Left cardiac atrium (tissue), 4 donors: ENCODE data around the gene AURKA. TPM values are rescaled to one million over a fixed set of nuclear protein-coding genes. Genes with fewer than 3 reads are reported as not detected.
"Not testable (repeated sequence)": the region's sequence is repeated elsewhere in the genome, so short reads cannot be mapped to it uniquely, and the experiment has no call there.

ENCODE experiments used
- ATAC-seq, 2 donors: fragments of 200-7000 bp; cut with Tn5 transposase; one replicate each; pipeline ENCODE4 v1.9.1; 2020; ENCODE audit warnings: mild to moderate bottlenecking in 2 of 2, moderate library complexity in 2 of 2
- DNase-seq: peaks from one replicate; pipeline ENCODE4 v3.0.0-alpha.2; 2020
- intact Hi-C, 2 donors: fragments of 100-400 bp; cut with DNase I; formaldehyde crosslinking; loops; one replicate each; pipeline versions ENCODE4 v1.14.1 to v1.15.1; 2022 to 2023
- total RNA-seq, 2 donors: library from RNA; stranded (reverse); fragmentation: NEBNext Ultra II Directional; extraction: Animal tissue kit (Norgen Biotek cat#: 25700); gene quantifications; one replicate each; pipeline ENCODE4 v1.2.1, GENCODE V29; 2021
- donor health status: DM: no; HTN: yes; CAD: no.
- donor health status: DM: no; HTN: yes; CAD: no; lungs with severe emphysema.
- donor health status: DM: yes; HTN: yes; CAD: no.
- donor health status: Dilated cardiomyopathy.

The AURKA gene
- total RNA-seq, 2 donors from 2014 or later: 8.9 to 10.3 TPM

DNA sequence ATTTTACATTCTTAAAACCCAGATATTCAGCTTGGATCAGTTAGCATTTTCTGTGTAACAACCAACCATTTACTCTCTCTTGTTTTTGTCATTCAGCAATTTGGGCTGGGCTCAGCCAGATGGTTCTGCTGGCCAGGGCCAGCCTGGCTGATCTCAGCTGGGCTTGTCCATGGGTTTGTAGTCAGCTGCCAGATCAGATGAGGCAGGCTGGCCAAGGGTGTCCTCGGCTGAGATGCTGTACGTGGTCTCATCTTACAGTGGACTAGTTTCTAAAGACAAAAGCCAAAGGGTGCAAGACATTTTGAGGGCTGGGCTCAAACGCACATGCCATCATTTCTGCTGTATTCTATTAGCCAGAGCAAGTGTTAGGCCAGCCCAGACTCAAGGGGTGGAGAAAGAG, 49.2 kb downstream of the AURKA start:
- DNase-seq: no peak
- ATAC-seq: no peak
- intact Hi-C loops: loop anchor here in 1 of 2 donors (10.0 kb wide), 1 partner anchor 138 kb away; no protein-coding TSS in a partner anchor

DNA sequence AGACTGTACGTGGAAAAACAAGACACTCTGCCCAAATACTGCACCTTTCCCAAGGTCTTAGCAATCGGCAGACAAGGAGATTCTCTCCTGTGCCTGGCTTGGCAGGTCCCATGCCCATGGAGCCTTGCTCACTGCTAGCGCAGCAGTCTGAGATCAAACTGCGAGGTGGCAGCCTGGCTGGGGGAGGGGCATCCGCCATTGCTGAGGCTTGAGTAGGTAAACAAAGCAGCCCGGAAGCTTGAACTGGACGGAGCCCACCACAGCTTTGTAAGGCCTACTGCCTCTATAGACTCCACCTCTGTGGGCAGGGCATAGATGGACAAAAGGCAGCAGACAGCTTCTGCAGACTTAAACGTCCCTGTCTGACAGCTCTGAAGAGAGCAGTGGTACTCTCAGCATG, 55.3 kb downstream of the AURKA start:
- not testable (repeated sequence) for ATAC-seq, DNase-seq

DNA sequence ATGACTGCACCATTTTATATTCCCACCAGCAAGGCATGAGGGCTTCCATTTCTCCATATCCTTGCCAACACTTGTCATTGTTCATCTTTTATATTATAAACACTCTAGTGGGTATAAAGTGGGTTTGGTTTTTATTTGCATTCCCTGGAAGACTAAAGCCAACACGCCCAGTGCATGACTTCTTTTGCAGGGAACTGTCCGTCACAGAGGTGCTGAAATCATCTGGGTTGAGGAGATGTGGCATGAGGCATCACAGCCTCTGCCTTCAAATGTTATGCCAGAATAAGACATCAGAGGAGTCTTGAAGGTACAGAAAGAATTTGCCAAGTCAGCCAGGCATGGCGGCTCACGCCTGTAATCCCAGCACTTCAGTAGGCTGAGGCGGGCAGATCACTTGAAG, 63.2 kb downstream of the AURKA start:
- ATAC-seq: no peak
- intact Hi-C loops: no loop called here
- DNase-seq: no peak

More for the DNA sequence above, 55.3 kb downstream of the AURKA start:
- intact Hi-C loops: not testable (repeated sequence)

DNA sequence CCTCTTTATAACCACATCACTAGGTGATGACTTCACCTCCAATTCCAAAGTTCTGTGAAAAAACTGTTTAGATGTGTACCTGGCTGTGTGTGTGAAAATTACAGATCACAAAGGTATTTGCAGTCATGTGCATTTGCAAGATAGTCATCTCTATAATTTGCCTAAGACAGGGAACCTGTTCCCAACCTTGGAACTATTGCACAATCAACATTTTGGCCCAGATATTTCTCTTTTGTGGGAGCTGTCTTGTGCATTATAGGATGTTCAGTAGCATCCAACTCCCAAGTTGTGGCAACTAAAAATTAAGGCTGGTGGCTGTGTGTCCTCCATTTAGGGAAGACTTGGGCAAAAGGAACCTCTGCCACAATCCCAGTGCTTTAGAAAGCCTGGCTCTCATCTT, 67.2 kb downstream of the AURKA start:
- intact Hi-C loops: no loop called here
- DNase-seq (no peak), ATAC-seq (no peak)

DNA sequence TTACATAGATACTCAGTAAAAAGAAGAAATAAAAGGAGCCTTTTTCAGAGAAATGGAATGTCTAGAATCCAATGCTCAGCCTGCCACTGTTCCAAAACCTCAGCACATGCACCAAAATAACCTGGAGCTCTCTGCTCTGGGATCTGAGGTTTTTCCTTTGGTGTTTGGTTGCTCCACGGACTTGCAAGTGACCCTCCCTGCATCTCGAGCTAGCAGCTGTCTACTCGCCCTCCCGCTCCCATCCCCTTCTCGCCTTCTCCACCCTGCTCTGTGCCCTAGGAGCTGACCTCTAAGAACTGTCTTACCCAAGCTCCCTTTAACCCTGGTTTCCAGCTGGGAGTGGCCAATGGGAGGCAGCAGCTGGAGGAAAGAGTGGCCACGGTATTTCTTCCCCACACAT, 68.4 kb downstream of the AURKA start:
- ATAC-seq: no peak
- intact Hi-C loops: no loop called here
- DNase-seq: no peak

DNA sequence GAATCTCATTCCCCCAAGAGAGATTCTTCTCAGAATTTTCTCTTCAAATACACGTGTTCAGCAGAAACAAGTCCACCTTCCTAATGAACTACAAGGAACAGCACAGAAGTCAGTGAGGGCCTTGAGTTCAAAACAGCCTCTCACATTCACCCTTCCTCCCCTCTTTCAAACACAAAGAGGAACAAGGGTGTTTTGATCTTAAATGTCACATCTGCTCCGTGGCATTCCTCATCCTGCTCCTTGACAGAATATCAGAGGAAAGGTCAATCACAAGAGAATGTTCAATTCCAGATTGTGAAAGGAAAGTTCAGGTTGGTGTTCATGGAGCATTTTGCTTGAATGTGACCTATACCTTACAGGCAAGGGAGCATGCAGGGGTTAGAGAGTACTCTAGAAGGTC, 68.8 kb downstream of the AURKA start:
- DNase-seq (no peak), ATAC-seq (no peak)
- intact Hi-C loops: no loop called here

DNA sequence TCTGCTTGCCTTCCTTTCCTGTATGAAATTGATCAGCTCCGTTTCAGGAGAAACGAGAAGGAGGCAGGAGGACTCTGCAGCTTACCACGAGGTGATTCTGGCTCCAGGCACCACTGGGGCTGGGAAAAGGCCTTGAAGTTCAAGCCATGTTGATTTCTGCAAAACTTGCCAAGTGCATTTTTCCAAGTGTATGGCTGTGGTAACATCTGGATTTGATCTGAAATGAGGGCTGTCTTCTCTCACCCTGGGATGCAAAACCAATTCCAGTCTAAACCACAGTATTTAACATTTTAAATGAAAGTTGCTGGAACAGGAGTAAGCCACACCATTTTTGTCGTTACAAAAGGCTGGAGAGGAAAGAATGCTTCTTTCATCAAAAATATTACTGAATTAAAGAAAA, 69.3 kb downstream of the AURKA start:
- ATAC-seq (no peak), DNase-seq (no peak)
- intact Hi-C loops: no loop called here

Other genes with a start within 250 kb of the AURKA start
- gene MC3R, start 143.5 kb downstream of the AURKA start, total RNA-seq: not detected
- 10 to 100 TPM; 31.1 to 32.9 TPM for gene FAM210B, start 33.2 kb downstream of the AURKA start, total RNA-seq
- 10 to 100 TPM; 20.2 to 20.9 TPM for gene CSTF1, start 430 bp upstream of the AURKA start, total RNA-seq
- gene CASS4, start 20.0 kb upstream of the AURKA start, total RNA-seq: under 1 TPM; 0.65 to 0.80 TPM
- gene RTF2, start 76.4 kb upstream of the AURKA start, total RNA-seq: 10 to 100 TPM; 68.6 to 73.2 TPM
- gene FAM209A, start 132.5 kb upstream of the AURKA start, total RNA-seq: not detected
- gene FAM209B, start 141.0 kb upstream of the AURKA start, total RNA-seq: not detected
- gene TFAP2C, start 237.1 kb upstream of the AURKA start, total RNA-seq: under 1 TPM; 0.47 to 0.56 TPM